ENCODE measurements around the gene ANAPC13.

DNA sequence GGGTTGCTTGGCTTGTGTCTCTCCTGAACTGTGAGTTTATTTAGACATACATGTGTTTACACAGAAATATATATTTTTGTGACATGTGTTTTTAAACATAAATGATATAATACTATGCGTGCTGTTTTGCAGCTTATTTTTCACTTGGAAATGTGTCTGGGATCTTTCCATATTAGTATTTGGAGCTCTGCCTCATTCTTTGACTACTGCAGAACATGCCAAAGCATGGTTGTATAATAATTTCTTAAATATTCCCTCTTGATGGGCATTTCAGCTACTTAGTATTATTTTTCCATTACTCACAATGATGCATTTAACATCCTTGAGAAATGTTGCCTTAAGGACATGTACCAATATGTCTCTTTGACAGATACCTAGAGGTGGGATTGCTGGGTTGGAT is 19.5 kb downstream of the ANAPC13 start:
- TF ChIP-seq, protein P1, sequence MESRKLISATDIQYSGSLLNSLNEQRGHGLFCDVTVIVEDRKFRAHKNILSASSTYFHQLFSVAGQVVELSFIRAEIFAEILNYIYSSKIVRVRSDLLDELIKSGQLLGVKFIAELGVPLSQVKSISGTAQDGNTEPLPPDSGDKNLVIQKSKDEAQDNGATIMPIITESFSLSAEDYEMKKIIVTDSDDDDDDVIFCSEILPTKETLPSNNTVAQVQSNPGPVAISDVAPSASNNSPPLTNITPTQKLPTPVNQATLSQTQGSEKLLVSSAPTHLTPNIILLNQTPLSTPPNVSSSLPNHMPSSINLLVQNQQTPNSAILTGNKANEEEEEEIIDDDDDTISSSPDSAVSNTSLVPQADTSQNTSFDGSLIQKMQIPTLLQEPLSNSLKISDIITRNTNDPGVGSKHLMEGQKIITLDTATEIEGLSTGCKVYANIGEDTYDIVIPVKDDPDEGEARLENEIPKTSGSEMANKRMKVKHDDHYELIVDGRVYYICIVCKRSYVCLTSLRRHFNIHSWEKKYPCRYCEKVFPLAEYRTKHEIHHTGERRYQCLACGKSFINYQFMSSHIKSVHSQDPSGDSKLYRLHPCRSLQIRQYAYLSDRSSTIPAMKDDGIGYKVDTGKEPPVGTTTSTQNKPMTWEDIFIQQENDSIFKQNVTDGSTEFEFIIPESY (IDR thresholded peaks at IDR 0.05; ENCODE audit: borderline replicate concordance, low read depth): no peak
- TF ChIP-seq, protein P2, sequence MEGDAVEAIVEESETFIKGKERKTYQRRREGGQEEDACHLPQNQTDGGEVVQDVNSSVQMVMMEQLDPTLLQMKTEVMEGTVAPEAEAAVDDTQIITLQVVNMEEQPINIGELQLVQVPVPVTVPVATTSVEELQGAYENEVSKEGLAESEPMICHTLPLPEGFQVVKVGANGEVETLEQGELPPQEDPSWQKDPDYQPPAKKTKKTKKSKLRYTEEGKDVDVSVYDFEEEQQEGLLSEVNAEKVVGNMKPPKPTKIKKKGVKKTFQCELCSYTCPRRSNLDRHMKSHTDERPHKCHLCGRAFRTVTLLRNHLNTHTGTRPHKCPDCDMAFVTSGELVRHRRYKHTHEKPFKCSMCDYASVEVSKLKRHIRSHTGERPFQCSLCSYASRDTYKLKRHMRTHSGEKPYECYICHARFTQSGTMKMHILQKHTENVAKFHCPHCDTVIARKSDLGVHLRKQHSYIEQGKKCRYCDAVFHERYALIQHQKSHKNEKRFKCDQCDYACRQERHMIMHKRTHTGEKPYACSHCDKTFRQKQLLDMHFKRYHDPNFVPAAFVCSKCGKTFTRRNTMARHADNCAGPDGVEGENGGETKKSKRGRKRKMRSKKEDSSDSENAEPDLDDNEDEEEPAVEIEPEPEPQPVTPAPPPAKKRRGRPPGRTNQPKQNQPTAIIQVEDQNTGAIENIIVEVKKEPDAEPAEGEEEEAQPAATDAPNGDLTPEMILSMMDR (IDR thresholded peaks at IDR 0.05): no peak
- TF ChIP-seq POLR2AphosphoS5 (IDR thresholded peaks at IDR 0.05; ENCODE audit: low read depth, low read length) (no peak), RAD21 (IDR thresholded peaks at IDR 0.05; ENCODE audit: low read length) (no peak), EP300 (IDR thresholded peaks at IDR 0.05; ENCODE audit: borderline replicate concordance in 1 of 2, low read depth in 1 of 2, low read length in 1 of 2) (no peak), RFX5 (IDR thresholded peaks at IDR 0.05; ENCODE audit: low read length) (no peak), TAF1 (IDR thresholded peaks at IDR 0.05; ENCODE audit: borderline replicate concordance, low read depth, low read length) (no peak), RCOR1 (IDR thresholded peaks at IDR 0.05; ENCODE audit: low read length) (no peak), GATA2 (CRISPR knock-in tag; IDR thresholded peaks at IDR 0.05) (no peak)
- TF ChIP-seq, protein P3, sequence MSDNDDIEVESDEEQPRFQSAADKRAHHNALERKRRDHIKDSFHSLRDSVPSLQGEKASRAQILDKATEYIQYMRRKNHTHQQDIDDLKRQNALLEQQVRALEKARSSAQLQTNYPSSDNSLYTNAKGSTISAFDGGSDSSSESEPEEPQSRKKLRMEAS (IDR thresholded peaks at IDR 0.05; ENCODE audit: low read depth): no peak
